GM21367 (cell line): ENCODE results near the gene ETF1.
"Not testable (repeated sequence)": the region's sequence is repeated elsewhere in the genome, so short reads cannot be mapped to it uniquely, and the experiment has no call there.

Experiments
- ATAC-seq: cut with Tn5 transposase; IDR thresholded peaks from one replicate; pipeline ENCODE4 v1.9.1; 2021; ENCODE audit not compliant: unreplicated experiment

The ETF1 gene

DNA sequence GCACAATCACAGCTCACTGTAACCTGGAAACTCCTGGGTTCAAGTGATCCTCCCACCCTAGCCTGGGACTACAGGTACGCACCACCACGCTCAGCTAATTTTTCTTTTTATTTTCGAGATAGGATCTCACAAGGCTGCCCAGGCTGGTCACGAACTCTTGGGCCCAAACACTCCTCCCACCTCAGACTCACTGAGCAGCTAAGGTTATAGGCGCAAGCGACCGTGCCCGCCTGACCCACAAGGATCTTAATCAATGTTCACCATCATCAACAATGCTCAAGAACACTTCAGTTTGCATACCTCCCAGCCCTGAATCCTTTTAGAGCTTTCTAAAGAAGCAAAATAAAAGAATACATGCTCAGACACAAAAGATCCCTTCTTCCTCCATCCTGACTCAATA lies 13.2 kb downstream of the ETF1 start:
- ATAC-seq, result no peak

DNA sequence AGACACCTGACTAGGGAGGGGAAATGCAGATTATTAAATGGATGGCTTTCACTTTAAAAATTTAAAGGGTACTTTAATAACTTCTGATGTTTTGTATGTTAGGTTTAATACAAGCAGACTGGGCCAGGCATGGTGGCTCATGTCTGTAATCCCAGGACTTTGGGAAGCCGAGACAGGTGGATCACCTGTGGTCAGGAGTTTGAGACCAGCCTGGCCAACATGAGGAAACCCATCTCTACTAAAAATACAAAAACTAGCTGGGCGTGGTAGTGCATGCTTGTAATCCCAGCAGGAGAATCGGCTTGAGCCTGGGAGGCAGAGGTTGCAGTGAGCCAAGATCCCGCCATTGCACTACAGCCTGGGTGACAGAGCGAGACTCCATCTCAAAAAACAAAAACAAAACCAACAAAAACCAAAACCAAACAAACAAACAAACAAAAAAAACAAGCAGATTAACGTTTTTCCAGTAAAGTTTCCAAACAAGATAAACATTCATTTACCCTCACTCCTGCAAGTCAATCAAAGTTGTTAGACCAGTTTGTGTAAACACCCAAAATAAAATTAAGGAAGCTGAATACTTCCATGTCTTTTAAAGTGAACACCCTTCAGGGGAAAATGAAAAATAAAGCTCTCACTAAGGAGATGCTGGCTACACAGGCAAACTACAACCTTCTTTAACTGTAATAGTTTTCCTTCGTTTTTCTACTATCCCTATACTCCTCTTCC lies 14.1 kb downstream of the ETF1 start:
- no peak for ATAC-seq

DNA sequence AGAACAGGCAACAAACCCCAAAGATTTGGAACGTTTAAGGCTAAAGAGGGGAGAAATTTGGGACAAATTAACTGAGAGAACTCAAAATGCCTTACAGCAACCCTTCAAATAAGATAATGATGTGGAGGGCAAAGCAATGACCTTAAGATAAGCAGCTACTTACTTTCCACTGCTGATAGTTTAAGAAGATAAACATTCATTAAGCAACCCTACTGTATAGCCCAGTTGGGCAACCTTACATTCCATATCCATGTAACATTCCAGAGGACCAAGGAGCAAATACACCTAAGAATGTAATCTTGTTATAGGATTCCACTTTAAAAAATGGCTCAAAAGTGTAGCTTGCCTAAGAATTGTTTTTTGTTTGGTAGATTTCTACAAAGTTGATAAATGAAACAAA lies 14.8 kb downstream of the ETF1 start:
- no peak for ATAC-seq

DNA sequence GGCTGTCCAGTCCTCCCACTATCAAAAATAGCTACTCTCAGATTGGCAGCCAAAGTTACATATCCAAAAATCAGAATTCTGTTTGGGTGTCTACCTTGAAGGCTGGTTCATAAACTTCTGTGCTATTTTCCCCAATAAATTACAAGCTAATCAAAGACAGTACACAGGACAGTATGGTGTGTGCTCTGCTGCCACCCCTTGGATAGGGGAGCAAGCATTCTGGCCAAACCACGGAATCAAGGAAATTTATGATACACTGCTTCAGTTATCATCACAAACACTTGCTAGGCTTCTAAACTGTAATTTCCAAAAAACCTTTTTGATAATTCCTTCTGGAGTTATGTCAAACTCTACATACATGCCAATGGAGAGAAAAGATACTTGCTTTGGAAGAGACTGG lies 15.9 kb downstream of the ETF1 start:
- no peak for ATAC-seq

DNA sequence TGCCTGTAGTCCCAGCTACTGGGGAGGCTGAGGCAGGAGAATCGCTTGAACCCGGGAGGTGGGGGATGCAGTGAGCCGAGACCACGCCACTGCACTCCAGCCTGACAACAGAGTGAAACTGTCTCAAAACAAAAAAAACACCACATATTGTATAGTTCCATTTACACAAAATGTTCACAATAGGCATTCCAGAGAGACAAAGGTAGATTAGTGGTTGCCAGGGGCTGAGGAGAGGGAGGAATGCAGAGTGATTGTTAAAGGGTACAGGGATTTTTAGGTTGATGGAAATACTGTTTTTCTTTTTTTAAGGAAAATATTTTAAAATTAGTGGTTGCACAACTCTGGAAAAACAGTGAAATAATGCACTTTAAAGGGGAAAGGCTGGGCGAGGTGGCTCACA lies 19.6 kb downstream of the ETF1 start:
- no peak for ATAC-seq

DNA sequence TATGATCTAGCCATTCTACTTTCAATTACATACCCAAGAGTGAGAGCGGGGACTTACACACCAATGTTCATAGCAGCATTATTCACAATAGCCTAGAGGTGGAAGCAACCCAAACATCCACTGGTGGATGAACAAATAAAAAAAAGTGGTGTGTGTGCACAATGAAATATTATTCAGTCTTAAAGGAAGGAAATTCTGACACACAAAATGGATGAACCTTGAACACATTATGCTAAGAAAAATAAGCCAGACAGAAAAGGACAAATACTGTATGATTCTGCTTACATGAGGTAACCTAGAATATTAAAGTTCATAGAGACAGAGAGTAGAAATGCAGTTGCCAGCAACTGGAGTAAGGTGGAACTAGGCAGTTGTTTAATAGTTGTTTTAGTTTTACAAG lies 22.1 kb downstream of the ETF1 start:
- no peak for ATAC-seq

DNA sequence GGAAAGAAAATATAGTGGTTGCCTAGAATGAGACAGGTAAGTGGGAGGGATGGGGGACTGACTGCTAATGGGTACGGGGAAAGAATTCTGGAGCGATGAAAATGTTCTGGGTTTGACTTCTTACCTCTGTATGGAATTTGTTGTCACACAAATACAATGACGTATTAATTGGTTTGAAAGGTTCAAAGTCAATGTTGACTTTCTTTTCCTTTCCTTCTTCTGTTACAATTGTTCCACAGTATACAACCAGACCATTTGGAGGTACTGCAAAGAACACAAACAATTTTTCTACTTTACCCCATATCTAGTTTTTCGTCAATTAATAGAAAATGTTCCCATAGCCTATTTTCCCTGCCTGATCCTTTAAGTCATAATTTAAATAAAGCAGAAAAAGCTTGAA lies 25.6 kb downstream of the ETF1 start:
- no peak for ATAC-seq

DNA sequence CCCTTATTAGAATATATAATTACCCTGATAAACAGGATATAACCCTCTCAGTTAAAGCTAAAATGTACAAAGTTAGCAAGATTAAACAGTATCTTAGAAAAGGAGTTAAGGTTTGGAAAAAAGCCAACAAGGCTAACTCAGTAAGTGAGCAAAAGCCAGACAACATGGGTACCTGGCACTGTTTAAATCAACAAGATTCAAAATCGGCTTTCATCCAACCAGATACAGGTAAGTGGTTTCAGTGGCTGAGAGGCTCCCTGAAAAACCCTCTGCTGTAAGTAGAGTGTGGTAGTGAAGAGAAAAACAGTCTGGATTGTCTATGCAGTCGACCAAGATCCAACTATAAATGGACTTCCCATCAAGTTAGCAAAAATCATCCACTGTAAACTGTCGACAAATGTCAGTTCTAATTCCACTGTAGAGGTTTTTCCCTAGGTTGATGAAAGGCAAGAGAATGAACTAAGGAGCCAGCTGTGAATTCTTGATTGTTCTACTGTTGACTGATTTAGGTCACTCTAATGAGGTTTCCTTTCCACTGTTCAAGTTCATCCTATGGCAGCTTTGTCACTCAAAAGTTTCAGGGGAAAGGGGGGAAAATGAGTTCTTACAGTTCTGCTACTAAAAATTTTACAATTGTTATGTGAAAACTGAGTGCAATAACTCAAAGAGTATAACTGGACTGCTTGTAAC lies 27.3 kb downstream of the ETF1 start:
- ATAC-seq, result no peak

DNA sequence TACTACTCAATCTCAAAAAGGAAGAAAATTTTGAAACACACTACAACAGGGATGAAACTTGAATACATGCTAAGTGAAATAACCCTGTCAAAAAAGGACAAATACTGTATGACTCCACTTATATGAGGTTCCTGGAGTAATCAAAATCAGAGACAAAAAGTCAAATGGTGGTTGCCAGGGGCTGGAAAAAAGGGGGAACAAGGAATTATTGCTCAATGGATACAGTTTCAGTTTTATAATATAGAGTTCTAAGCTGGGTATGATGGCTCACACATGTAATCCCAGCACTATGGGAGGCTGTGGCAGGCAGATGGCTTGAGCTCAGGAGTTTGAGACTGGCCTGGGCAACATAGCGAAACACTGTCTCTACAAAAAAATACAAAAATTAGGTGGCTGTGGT lies 29.0 kb downstream of the ETF1 start:
- no peak for ATAC-seq

DNA sequence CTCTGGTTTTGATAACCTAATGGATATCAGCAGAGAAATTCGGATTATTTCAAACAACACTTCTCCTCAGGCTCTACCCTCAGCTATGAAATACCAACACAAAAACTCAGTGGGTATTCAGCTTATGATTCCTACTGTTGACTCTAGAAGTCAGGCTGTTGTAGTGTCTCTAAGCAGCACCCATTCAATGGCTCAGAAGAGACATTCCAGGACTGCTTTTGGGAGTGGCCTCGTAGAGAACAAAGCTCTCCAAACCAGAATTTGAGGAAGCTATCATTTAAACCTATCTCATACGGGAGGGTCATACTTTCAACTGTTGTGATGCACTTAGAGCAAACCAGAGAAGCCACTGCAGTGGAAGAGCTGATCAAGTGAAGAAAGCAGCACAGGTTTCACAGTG lies 34.1 kb downstream of the ETF1 start:
- ATAC-seq, result no peak

DNA sequence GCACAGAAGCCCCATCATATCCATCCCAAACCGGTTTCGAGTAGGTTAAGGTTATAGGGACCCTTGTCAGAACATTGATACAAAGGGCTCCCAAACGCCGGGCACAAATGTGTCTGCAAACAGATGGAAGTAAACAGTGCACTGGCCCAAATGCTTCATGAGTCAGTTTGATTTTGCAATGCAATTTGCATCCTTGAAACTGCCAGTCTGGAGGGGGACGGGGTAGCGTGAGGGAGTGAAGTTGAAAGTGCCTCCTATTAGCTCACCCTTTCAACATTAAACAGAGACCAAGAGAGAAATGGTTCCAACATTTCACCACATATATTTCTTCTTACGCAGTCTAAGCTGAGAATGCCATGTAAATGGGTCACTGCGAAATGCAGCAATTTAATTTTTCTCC lies 35.6 kb downstream of the ETF1 start:
- not testable (repeated sequence) for ATAC-seq

DNA sequence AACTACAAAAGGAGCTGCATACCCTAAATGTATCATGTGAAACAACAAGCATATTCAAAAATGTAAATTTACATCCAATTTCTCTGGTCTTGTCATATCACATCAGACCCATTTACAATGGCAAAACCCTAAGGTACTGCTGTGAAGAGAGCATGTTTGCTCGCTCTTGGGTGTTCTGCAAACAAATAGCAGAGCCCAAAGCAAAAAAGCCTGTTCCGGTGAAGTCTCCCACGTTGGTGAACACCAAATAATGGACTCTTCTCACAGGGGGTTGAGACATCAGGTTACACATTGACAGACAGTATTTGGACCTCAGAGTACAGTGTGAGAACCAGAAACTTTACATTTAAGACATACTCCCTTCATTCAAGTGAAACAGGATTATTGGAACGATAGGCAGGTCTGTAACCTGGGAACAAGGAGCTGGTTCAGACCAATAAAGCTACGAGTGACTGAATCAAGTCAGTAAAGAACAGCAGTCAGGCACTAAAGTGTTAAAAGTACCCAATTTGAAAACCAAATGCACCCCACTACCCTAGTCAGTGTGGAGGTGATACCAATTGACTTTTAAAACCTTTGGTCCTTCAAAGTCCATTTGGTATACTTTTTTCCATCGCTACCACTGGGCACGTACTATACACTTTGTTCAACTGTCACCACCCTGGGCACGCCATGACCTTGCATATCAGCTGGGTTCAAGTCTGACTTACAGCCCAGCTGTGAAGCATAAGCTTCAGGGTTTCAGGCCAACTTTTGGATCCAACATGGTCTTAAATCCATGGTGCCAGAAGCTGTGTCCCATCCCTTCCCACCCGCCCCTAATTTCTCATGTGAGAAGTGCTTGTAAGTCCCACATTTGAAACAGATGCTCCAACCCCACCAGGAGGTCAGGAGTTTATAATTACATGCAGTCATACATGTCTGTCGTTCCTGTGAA lies 36.4 kb downstream of the ETF1 start:
- no peak for ATAC-seq

DNA sequence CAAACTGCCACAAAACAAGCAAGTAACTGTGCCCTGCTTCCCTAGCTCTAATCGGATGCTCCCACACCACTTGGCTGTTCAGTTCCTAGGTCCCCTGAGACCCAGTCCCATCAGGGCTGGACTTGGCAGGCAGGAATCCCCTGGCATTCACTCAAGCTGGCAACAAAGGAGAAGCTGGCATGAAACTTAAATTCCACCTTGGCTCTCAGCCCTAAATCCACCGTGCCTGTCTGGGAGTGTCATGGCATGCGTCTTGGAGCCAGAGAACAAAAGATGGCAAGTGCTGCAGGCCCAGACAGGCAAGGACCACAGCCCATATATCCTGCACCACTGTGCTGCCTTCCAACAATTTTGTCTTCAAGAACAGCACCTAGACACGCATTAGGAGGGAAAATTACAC lies 38.2 kb downstream of the ETF1 start:
- no peak for ATAC-seq

DNA sequence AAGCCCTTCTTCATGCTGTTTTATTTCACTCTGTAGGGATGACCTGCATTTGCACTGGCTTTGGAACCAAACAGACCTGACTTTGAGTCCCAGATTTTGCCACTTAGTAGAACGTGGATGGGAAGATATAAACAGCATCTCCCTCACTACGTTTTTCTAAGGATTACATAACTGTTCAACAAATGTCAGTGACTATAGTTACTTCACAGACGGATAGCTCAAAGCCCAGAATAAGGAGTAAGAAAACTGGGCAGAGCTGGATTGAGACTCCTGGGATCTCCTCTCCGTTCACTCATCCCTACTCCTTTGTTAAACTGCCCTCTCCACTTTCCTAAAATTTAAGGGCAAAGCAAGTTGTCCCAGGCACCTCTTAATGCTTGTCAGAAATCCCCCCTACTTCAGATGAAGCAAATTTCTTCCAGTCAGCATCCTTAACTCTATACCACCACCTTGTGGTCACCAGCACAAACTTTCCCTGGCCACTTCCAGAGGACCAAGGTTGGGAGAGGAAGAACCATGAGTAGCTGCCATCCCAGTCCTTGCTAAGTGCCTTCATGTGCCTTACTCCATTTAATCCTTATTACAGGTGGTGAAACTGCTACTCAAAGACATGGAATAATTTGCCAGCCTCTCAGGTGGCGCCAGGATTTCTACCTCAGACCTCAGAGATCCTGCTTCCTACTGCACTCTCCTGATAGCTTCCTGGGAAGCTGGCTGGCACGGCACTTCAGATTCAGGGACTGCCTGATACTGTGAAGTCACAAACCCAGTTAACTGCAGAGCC lies 39.4 kb downstream of the ETF1 start:
- no peak for ATAC-seq

DNA sequence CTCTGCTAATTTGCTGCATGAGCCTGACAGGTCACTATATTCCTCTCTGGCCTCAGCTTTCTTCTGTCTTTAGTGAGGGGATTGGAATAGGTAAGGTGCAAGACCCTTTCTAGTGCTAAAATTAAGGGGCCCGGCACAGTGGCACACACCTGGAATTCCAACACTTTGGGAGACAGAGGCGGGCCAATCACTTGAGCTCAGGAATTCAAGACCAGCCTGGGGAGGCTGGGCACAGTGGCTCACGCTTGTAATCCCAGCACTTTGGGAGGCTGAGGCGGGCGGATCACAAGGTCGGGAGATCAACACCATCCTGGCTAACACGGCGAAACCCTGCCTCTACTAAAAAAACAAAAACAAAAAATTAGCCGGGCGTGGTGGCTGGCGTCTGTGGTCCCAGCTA lies 40.5 kb downstream of the ETF1 start:
- no peak for ATAC-seq

DNA sequence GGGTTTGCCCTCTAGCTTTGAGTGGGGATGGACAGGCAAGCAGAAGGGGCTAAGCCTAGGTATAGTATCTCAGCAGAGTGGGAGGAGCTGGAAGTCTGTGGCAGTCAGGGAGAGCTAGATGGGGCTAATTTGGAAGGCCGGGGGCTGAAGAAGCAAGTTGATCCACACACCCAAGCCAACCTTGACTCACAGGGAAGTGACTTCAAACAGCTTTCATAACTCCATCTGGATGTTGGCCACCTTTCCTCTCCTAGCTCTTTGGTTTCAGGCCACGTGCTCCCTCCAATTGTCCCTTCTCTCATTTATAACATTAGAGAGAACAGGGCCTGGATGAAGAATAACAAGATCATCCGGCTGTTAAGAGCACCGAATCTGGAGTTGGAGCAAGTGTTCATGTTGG lies 40.9 kb downstream of the ETF1 start:
- no peak for ATAC-seq

DNA sequence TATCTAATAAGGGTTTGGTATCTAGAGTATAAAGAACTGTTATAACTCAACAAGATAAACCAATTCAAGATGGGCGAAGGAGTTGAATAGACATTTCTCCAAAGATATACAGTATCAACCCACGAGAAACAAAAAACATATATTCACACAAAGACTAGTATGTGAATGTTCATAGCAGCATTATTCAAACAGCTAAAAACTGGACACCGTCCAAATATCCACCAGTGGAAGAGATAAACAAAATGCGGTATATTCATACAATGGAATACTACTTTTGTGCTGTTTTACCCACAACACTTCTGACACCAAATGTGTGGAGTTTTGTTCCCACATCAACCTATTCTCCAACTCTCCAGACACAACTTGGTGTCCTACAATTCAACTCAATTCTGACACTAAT lies 44.7 kb downstream of the ETF1 start:
- no peak for ATAC-seq

DNA sequence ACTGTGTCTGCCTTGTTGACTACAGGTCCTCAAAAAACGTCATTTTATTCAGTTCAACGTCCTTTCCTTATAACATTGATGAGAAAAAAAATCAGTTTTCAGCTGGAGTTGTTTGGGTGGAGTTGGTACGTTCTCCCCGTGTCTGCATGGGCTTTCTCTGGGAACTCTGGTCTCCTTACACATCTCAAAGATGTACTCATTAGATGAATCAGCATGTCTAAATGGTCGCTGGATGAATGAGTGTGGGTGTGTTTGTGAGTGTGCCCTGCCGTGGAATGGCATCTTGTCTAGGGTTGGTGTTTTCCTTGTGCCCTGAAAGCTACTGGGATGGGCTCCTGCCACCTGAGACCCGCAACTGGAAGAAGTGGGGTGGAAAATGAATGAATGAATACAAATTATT lies 47.7 kb downstream of the ETF1 start:
- no peak for ATAC-seq

DNA sequence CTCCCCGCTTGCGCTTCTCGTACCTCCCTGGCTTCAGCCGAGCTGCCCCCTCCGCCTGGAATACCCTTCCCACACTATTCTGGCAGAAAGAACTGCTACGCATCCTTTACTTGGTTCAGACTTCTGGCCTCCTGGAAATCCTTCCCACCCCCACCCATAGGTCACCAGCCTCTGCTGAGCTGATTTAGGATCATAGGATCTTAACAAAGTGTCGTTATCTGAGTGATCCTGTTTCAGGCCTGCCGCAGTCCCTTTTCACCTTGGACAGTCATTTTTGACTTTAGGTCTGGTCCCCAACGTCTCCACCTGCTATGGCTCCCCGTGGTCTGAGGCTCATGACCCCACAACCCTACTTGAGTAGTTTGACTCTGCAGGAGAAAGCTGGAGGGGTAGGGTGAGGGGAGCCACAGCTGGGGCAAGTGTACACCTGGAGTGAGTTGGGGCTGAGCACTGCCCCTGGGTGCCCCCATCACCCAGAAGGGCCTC lies 50.4 kb downstream of the ETF1 start:
- ATAC-seq, result no peak

DNA sequence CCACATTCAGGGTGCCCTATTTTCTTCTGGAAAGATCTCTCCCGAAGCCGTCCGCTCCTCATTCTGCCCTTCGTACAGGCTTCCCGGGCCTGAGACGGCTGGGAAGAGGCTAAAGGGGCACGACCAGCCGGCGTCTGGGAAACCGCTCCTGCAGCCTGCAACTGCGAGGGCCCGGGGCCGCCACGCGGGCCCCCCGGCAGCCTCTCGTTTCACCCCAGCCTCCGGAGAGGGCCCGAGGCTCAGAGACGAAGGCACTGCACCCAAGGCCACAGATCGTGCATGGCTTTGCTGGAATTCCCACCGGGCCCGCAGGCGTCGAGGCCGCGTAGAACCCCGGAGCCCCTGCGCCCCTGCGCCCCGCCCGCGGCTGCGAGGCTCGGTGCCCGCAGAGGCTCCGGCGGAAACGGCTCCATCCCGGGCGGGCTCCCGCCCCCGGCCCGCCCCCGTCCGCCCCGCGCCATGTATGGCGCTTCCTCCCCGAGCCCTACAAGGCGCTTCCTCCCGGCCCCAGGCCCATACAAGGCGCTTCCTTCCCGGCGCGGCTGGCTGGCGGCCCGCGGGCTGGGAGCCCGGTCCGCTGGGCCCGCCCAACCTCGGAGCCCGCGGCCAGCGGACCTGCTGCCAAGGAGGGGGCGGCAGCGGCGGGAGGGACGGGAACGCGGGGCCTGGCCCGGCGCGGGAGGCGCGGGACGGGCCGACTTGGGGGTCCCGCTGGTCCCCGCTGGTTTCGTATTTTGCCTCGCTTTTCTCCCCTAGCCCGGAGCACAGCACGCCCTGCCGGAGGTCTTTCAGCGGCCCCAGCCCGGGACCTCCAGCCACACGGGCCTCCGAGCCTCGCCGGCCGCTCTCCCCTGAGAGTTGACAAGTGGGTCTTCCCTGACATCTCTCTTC lies 51.1 kb downstream of the ETF1 start:
- peak; percentile 95 for ATAC-seq
